NB4 (cell line): ENCODE data around the gene CAVIN1.
A peak's percentile ranks its signal among the peaks of the same experiment; 100 is the strongest.

Experiments
- DNase-seq: peaks from one replicate; pipeline ENCODE4 v3.0.0; 2010; ENCODE audit warnings: low read depth
- H3K4me3 ChIP-seq: one replicate; pipeline ENCODE4 v1.5.1; 2011; ENCODE audit warnings: mild to moderate bottlenecking, low read depth, low read length, moderate library complexity
- MAX ChIP-seq: IDR thresholded peaks from 2 replicates; pipeline ENCODE4 v1.6.1; 2011; ENCODE audit warnings: low read depth, low read length
- MYC ChIP-seq: IDR thresholded peaks from 2 replicates; pipeline ENCODE4 v1.6.1; 2011; ENCODE audit warnings: low read depth, low read length
- POLR2A ChIP-seq: IDR thresholded peaks from 2 replicates; pipeline ENCODE4 v1.6.1; 2011; ENCODE audit warnings: mild to moderate bottlenecking; ENCODE audit not compliant: insufficient read length; ENCODE audit errors: extremely low read depth
- TF ChIP-seq, protein P1 (sequence below): IDR thresholded peaks from one replicate; pipeline ENCODE4 v1.5.1; 2012; ENCODE audit warnings: low read depth, low read length

Gene CAVIN1

GRCh38 chr17:42422958-42423712 lies at the start of gene CAVIN1:
Gene CAVIN1, minus strand, starts transcription at chr17:42423256. Its CDS starts 159 bp downstream, at chr17:42423097.
- no peak for DNase-seq
- H3K4me3 ChIP-seq: no peak within 1 kb of the TSS
- TF ChIP-seq MYC: no peak
- no peak for TF ChIP-seq MAX
- no peak for TF ChIP-seq POLR2A
- TF ChIP-seq, protein P1, sequence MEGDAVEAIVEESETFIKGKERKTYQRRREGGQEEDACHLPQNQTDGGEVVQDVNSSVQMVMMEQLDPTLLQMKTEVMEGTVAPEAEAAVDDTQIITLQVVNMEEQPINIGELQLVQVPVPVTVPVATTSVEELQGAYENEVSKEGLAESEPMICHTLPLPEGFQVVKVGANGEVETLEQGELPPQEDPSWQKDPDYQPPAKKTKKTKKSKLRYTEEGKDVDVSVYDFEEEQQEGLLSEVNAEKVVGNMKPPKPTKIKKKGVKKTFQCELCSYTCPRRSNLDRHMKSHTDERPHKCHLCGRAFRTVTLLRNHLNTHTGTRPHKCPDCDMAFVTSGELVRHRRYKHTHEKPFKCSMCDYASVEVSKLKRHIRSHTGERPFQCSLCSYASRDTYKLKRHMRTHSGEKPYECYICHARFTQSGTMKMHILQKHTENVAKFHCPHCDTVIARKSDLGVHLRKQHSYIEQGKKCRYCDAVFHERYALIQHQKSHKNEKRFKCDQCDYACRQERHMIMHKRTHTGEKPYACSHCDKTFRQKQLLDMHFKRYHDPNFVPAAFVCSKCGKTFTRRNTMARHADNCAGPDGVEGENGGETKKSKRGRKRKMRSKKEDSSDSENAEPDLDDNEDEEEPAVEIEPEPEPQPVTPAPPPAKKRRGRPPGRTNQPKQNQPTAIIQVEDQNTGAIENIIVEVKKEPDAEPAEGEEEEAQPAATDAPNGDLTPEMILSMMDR: no peak

DNA sequence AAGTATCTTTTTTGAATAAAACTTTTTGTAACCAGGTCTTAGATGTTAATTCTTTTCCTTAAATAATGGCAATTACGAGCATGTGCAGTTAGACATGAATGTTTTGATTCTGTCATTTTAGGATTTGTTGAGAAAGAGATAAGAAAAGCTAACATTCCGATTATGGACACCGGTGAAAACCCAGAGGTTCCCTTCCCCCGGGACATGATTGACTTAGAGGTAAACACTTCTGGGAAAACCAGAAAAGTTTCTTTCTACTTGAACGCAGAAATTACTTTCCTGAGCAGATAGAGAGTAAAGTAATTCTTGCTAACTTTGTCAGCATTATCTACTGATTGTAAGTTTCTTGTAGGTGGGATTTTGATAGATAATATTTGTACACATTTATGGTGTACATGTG lies 44.8 kb upstream of the CAVIN1 start:
- TF ChIP-seq, protein P1: no peak
- TF ChIP-seq POLR2A (no peak), MAX (no peak), MYC (no peak)
- DNase-seq: no peak
- no peak overlapping the region for H3K4me3 ChIP-seq

DNA sequence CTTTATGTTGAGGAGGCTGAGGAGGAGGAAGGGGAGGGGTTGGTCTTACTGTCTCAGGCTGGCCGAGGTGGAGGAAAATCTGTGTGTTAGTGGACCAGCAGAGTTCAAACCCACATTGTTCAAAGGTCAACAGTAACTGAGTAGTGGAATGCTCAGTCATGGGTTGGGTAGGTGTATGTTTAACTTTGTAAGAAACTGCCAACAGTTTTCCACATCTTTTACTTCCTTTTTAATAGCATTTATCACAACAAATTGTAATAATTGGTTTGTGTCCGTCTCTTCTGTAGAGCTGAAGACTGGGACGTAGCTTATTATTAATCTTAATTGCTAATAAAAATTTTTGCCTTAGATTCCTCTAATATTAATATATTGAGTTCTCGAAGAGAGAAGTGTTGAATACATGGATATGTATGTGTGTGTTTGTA lies 40.9 kb upstream of the CAVIN1 start:
- H3K4me3 ChIP-seq: no peak overlapping the region
- DNase-seq: no peak
- no peak for TF ChIP-seq POLR2A
- no peak for TF ChIP-seq MYC
- TF ChIP-seq MAX: no peak
- TF ChIP-seq, protein P1: no peak

DNA sequence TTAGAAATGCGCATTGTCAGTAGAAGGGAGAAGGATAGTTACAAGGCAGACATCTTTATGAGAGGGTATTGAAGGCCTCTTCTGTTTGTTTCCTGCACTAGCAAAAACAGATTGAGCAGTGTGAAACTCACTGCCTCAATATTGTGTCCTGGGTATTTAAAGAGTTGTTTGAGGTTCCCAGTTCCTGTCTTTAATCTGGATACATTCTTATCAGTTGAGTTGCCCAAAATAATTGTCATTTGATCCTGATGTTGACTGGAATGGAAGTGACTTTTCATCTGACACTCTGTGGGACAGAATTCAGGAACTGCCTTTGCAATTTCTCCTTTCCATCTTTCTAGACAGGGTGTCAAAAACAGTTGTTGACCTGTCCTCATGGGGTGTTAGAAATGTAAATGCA lies 37.3 kb upstream of the CAVIN1 start:
- TF ChIP-seq, protein P1: no peak
- TF ChIP-seq MAX (no peak), MYC (no peak), POLR2A (no peak)
- H3K4me3 ChIP-seq: peak overlapping the region; percentile 82
- no peak for DNase-seq

DNA sequence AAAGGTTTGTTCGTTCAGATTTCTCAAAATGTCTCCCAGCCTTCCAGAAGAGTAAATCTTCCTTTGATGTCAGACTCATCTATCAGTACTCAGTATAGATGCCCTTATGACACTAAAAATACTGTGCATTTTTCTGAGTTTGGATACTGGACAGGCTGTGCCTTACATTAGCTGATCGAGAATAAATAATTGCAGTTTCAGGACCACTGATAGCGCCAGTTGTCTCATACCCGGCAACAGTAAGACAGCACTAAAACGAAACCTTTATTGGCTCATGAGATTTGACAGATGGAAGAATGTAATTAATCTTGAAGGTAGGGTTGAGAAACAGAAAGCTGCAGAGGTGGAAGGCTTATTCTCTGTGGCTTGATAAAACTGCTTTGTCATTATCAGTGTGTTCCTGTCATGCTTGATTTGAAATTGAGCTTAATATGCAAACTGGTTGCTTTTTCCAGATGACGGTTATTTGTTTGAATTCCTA lies 36.8 kb upstream of the CAVIN1 start:
- H3K4me3 ChIP-seq: peak overlapping the region; percentile 82
- DNase-seq: peak; percentile 56
- no peak for TF ChIP-seq MYC
- TF ChIP-seq MAX: peak; percentile 27; the same call in 1 of the 2 replicates
- TF ChIP-seq, protein P1: no peak
